Astrocyte (in vitro differentiated cells and primary cell): ENCODE measurements around the gene CLIP3.

Experiments used
- CTCF ChIP-seq: IDR thresholded peaks from 2 replicates; pipeline ENCODE4 v1.5.1; 2011; ENCODE audit warnings: low read depth, mild to moderate bottlenecking, inconsistent platforms, low read length, moderate library complexity; ENCODE audit not compliant: insufficient read depth
- EZH2 ChIP-seq: IDR thresholded peaks from 2 replicates; pipeline ENCODE4 v1.6.1; 2012; ENCODE audit warnings: mild to moderate bottlenecking, low read length, inconsistent platforms; ENCODE audit not compliant: insufficient read depth

GRCh38 chr19:35990156-35990555 is 42.5 kb downstream of the CLIP3 start:
- no peak for TF ChIP-seq CTCF
- no peak for TF ChIP-seq EZH2
